ENCODE results near the gene DPP8. TPM values are rescaled to one million over a fixed set of nuclear protein-coding genes. Genes with fewer than 3 reads are reported as not detected.
A peak's percentile ranks its signal among the peaks of the same experiment; 100 is the strongest.
"Not testable (repeated sequence)": the region's sequence is repeated elsewhere in the genome, so short reads cannot be mapped to it uniquely, and the experiment has no call there.

Gene DPP8
- total and polyA plus RNA-seq, 3 experiments from 2014 or later: 31.1 to 52.9 (median 33.8) TPM

DNA sequence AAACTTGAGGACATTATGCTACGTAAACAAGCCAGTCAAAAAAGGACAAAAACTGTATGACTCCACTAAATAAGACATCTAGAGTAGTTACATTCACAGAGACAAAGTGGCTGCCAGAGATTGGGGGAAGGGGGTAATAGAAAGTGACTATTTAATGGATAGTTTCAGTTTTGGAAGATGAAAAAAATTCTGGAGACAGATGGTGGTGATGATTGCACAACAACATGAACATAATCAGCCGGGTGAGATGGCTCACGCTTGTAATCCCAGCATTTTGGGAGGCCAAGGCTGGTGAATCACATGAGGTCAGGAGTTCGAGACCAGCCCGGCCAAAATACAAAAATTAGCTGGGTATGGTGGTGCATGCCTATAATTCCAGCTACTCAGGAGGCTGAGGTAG lies 40.6 kb downstream of the DPP8 start:
- no peak for DNase-seq
- Mint-ChIP-seq H3K4me1 (peaks cover 3 to 6% (median 6%) of the 10 kb centered on the region in 3 donors), H3K4me3 (no peak overlapping the region), H3K27ac (peak overlapping the region in 1 of 8 donors; percentile 4), H3K9me3 (no peaks in the 10 kb centered on the region), H3K36me3 (peaks cover 8 to 71% (median 15%) of the 10 kb centered on the region in 3 donors), H3K27me3 (no peaks in the 10 kb centered on the region)
- CTCF ChIA-PET: no interaction called here
- Histone ChIP-seq H3K4me3 (ENCODE audit: low read length) (no peak overlapping the region), H3K27me3 (ENCODE audit: insufficient read depth, low read length, poor library complexity, severe bottlenecking) (no peaks in the 10 kb centered on the region), H3K36me3 (ENCODE audit: insufficient read depth, low read length) (peaks cover 37% of the 10 kb centered on the region), H3K9me3 (ENCODE audit: low read length) (no peaks in the 10 kb centered on the region), H3K4me1 (ENCODE audit: insufficient read depth, low read length) (no peaks in the 10 kb centered on the region), H3K27ac (ENCODE audit: low read depth, low read length) (no peak overlapping the region)
- POLR2A ChIA-PET: no interaction called here

DNA sequence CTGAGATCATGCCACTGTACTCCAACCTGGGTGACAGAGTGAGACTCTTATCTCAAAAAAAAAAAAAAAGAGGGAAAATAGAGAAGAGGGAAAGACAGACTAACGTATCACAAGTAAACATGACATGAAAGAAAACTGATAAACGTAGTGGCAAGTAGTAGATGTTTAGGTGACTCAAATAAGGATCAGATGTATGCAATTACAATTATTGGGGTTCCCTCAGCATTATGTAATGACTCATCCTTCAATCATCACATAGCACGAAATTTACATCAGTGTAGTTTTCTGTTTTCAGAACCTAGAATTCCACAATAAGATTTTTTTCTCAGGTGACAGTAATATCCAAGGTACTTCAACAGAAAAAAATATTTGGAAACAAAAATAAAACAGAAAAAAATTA lies 46.6 kb downstream of the DPP8 start:
- H3K36me3 ChIP-seq (ENCODE audit: insufficient read depth, low read length): peaks cover 62% of the 10 kb centered on the region
- no peaks in the 10 kb centered on the region for H3K4me1 ChIP-seq (ENCODE audit: insufficient read depth, low read length)
- DNase-seq: no peak
- ChIA-PET CTCF (no interaction called here), POLR2A (interaction anchor here (0.7 kb wide), 1 partner anchor 85 kb away, joined by 3 read pairs; no protein-coding TSS in a partner anchor)
- Mint-ChIP-seq H3K36me3 (peaks cover 0 to 80% (median 23%) of the 10 kb centered on the region in 3 donors), H3K4me3 (no peak overlapping the region), H3K27ac (peak overlapping the region in 2 of 8 donors; percentile 54 to 88), H3K9me3 (no peaks in the 10 kb centered on the region), H3K27me3 (no peaks in the 10 kb centered on the region), H3K4me1 (peaks cover 2 to 7% (median 4%) of the 10 kb centered on the region in 3 donors)
- no peak overlapping the region for H3K27ac ChIP-seq (ENCODE audit: low read depth, low read length)
- H3K4me3 ChIP-seq (ENCODE audit: low read length): no peak overlapping the region
- H3K9me3 ChIP-seq (ENCODE audit: low read length): no peaks in the 10 kb centered on the region
- no peaks in the 10 kb centered on the region for H3K27me3 ChIP-seq (ENCODE audit: insufficient read depth, low read length, poor library complexity, severe bottlenecking)

DNA sequence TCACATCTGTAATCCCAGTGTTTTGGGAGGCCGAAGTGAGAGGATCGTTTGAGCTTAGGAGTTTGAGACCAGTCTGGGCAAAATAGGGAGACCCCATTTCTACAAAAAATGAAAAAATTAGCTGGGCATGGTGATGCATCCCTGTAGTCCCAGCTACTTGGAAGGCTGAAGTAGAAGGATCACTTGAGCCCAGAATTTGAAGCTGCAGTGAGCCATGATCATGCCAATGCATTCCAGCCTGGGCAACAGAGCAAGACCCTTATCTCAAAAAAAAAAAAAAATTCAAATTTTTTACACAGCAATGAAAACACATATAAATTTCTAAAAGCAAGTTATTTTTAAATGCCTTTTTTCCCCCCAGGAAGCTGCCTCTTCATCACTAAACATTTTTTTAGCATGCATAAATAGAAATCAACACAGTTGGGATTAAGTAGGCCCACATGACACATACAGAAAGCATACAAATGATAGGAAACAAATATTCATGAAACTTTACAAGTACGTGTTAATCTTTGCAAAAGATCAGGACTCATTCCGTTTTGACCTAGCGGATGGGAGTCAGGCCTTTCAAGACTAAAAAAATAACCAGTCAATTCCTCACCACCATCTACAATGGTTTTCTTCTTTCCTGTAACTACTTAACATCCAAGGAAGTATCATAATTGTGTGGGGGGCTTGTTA lies 49.1 kb downstream of the DPP8 start:
- Mint-ChIP-seq H3K4me1 (peaks cover 2 to 7% (median 4%) of the 10 kb centered on the region in 3 donors), H3K4me3 (no peak overlapping the region), H3K27me3 (no peaks in the 10 kb centered on the region), H3K36me3 (peaks cover 0 to 77% (median 22%) of the 10 kb centered on the region in 3 donors), H3K9me3 (no peaks in the 10 kb centered on the region), H3K27ac (peak overlapping the region in 1 of 8 donors; percentile 36)
- no peak overlapping the region for H3K4me3 ChIP-seq (ENCODE audit: low read length)
- POLR2A ChIA-PET: no interaction called here
- no peaks in the 10 kb centered on the region for H3K9me3 ChIP-seq (ENCODE audit: low read length)
- no peak for DNase-seq
- H3K27me3 ChIP-seq (ENCODE audit: insufficient read depth, low read length, poor library complexity, severe bottlenecking): no peaks in the 10 kb centered on the region
- H3K4me1 ChIP-seq (ENCODE audit: insufficient read depth, low read length): no peaks in the 10 kb centered on the region
- peaks cover 65% of the 10 kb centered on the region for H3K36me3 ChIP-seq (ENCODE audit: insufficient read depth, low read length)
- no peak overlapping the region for H3K27ac ChIP-seq (ENCODE audit: low read depth, low read length)
- CTCF ChIA-PET: no interaction called here

DNA sequence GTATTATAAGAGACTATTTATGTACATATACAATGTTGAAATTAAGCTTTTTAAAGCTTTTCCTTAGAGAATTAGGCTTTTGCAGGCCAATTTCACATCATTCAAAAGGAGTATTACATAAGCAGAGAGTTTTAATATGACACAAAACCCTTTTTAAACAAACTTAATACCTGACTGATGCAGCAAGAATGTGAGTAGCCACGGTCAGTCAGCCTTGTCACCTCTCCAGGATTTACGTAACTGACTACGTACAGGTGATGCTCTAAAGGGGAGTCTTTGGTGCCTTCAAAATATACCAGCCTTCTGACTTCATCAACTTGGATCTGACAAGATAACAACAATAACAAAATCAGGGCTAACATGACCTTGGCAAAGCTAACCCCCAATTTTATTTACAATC lies 50.6 kb downstream of the DPP8 start:
- H3K9me3 ChIP-seq (ENCODE audit: low read length): no peaks in the 10 kb centered on the region
- no peak for DNase-seq
- no peaks in the 10 kb centered on the region for H3K4me1 ChIP-seq (ENCODE audit: insufficient read depth, low read length)
- no peaks in the 10 kb centered on the region for H3K9me3 Mint-ChIP-seq
- no peak overlapping the region for H3K4me3 Mint-ChIP-seq
- H3K36me3 ChIP-seq (ENCODE audit: insufficient read depth, low read length): peaks cover 63% of the 10 kb centered on the region
- H3K4me3 ChIP-seq (ENCODE audit: low read length): no peak overlapping the region
- H3K4me1 Mint-ChIP-seq: peaks cover under 1 to 5% (median 3%) of the 10 kb centered on the region in 3 donors
- ChIA-PET POLR2A (no interaction called here), CTCF (no interaction called here)
- H3K27ac Mint-ChIP-seq: peak overlapping the region in 1 of 8 donors; percentile 30
- no peaks in the 10 kb centered on the region for H3K27me3 Mint-ChIP-seq
- H3K27me3 ChIP-seq (ENCODE audit: insufficient read depth, low read length, poor library complexity, severe bottlenecking): no peaks in the 10 kb centered on the region
- no peak overlapping the region for H3K27ac ChIP-seq (ENCODE audit: low read depth, low read length)
- H3K36me3 Mint-ChIP-seq: peaks cover 0 to 79% (median 18%) of the 10 kb centered on the region in 3 donors

DNA sequence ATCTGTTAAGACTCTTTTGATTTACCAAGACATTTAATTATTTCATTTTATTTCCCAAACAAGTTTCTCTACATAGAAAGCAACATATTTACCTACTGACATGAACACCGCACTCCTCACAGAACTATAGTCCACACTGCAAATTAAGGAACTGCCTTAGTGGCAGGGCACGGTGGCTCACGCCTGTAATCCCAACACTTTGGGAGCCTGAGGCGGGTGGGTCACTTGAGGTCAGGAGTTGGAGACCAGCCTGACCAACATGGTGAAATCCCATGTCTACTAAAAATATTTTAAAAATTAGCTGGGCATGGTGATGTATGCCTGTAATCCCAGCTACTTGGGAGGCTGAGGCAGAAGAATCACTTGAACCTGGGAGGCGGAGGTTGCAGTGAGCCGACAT lies 54.4 kb downstream of the DPP8 start:
- H3K27ac ChIP-seq (ENCODE audit: low read depth, low read length); H3K4me3 ChIP-seq (ENCODE audit: low read length); H3K9me3 Mint-ChIP-seq; H3K4me1 Mint-ChIP-seq; DNase-seq; H3K4me3 Mint-ChIP-seq; H3K27ac Mint-ChIP-seq; CTCF ChIA-PET; H3K27me3 Mint-ChIP-seq; H3K9me3 ChIP-seq (ENCODE audit: low read length); H3K27me3 ChIP-seq (ENCODE audit: insufficient read depth, low read length, poor library complexity, severe bottlenecking); H3K4me1 ChIP-seq (ENCODE audit: insufficient read depth, low read length): not testable (repeated sequence)
- peaks cover 3 to 85% (median 17%) of the 10 kb centered on the region in 3 donors for H3K36me3 Mint-ChIP-seq
- H3K36me3 ChIP-seq (ENCODE audit: insufficient read depth, low read length): peaks cover 55% of the 10 kb centered on the region
- POLR2A ChIA-PET: interaction anchor here (0.6 kb wide), 1 partner anchor 54 kb away, joined by 8 read pairs; no protein-coding TSS in a partner anchor

DNA sequence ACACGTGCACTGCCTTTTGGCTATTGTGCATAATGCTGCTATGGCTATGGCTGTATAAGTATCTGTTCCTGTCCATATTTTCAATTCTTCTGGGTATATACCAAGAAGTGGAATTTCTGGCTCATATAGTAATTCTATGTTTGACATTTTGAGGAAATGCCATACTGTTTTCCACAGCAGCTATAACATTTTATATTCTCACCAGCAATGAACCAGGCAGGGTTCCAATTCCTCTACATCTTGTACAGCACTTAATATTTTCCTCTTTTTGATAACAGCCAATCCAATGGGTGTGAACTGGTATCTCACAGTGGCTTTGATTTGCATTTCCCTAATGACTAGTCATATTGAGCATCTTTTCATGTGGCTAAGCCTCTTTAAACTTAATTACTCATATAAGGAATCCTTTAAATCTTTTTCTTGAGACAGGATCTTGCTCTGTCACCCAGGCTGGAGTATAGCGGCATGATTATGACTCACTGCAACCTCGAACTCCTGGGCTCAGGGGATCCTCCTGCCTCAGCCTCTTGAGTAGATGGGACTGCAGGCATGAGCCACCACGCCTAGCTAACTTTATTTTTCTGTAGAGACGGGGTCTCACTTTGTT lies 56.6 kb downstream of the DPP8 start:
- Mint-ChIP-seq H3K36me3 (peaks cover 3 to 81% (median 19%) of the 10 kb centered on the region in 3 donors), H3K4me1 (peaks cover 2 to 4% (median 2%) of the 10 kb centered on the region in 3 donors), H3K4me3 (no peak overlapping the region), H3K27ac (peak overlapping the region in 2 of 8 donors; percentile 4 to 76), H3K27me3 (no peaks in the 10 kb centered on the region), H3K9me3 (no peaks in the 10 kb centered on the region)
- Histone ChIP-seq H3K4me1 (ENCODE audit: insufficient read depth, low read length) (no peaks in the 10 kb centered on the region), H3K4me3 (ENCODE audit: low read length) (no peak overlapping the region), H3K36me3 (ENCODE audit: insufficient read depth, low read length) (peaks cover 45% of the 10 kb centered on the region), H3K27ac (ENCODE audit: low read depth, low read length) (no peak overlapping the region), H3K9me3 (ENCODE audit: low read length) (no peaks in the 10 kb centered on the region), H3K27me3 (ENCODE audit: insufficient read depth, low read length, poor library complexity, severe bottlenecking) (no peaks in the 10 kb centered on the region)
- CTCF ChIA-PET: no interaction called here
- POLR2A ChIA-PET: no interaction called here
- no peak for DNase-seq

DNA sequence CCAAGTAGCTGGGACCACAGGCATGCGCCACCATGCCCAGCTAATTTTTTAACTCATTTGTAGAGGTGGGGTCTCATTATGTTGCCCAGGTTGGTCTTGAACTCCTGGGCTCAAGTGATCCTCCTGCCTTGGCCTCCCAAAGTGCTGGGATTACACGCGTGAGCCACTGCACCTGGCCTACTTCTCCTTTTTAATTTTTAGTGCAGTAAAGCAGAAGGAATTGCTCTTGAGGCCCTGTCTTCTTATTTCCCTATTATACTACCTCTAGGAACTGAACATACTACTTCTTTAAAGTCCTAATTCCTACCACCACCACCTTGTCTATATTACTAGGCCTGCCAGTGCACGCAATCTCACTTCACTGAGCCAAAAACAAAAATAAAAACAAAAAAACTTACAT lies 62.2 kb downstream of the DPP8 start:
- H3K9me3 ChIP-seq (ENCODE audit: low read length); H3K4me3 ChIP-seq (ENCODE audit: low read length); CTCF ChIA-PET; H3K4me1 Mint-ChIP-seq; H3K27me3 ChIP-seq (ENCODE audit: insufficient read depth, low read length, poor library complexity, severe bottlenecking); H3K4me3 Mint-ChIP-seq; POLR2A ChIA-PET; DNase-seq; H3K27ac ChIP-seq (ENCODE audit: low read depth, low read length); H3K9me3 Mint-ChIP-seq; H3K27me3 Mint-ChIP-seq; H3K4me1 ChIP-seq (ENCODE audit: insufficient read depth, low read length): not testable (repeated sequence)
- Mint-ChIP-seq H3K36me3 (peaks cover 3 to 76% (median 26%) of the 10 kb centered on the region in 3 donors), H3K27ac (peak overlapping the region in 3 of 8 donors; percentile 11 to 92 (median 22))
- H3K36me3 ChIP-seq (ENCODE audit: insufficient read depth, low read length): peaks cover 37% of the 10 kb centered on the region

DNA sequence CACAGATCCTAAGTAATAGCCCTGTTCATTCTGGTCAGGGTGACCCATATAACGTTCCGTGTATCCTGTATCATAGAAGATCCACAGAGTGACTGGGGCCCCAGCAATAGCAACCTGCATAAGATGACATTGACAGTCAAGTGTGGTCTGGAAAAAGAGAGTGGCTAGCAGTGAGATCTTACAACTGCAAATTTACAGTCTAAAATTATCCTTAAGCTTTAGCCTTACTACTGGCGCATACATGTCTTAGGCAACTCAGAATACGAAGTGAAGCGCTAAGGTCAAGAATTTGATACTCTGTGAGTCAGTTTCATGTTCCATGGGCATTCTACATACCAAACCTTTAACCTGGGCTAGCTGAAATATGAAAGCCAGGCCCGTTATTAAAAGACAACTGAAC lies 65.5 kb downstream of the DPP8 start:
- peaks cover 0 to 69% (median 22%) of the 10 kb centered on the region in 3 donors for H3K36me3 Mint-ChIP-seq
- H3K36me3 ChIP-seq (ENCODE audit: insufficient read depth, low read length): peaks cover 33% of the 10 kb centered on the region

More for the DNA sequence above, 65.5 kb downstream of the DPP8 start:
- CTCF ChIA-PET: no interaction called here
- H3K27ac Mint-ChIP-seq: peak overlapping the region in 2 of 8 donors; percentile 15 to 27
- H3K27me3 ChIP-seq (ENCODE audit: insufficient read depth, low read length, poor library complexity, severe bottlenecking): no peaks in the 10 kb centered on the region
- DNase-seq: no peak
- H3K27ac ChIP-seq (ENCODE audit: low read depth, low read length): no peak overlapping the region
- POLR2A ChIA-PET: no interaction called here
- no peaks in the 10 kb centered on the region for H3K27me3 Mint-ChIP-seq
- H3K9me3 Mint-ChIP-seq: no peaks in the 10 kb centered on the region
- no peaks in the 10 kb centered on the region for H3K9me3 ChIP-seq (ENCODE audit: low read length)
- no peaks in the 10 kb centered on the region for H3K4me1 ChIP-seq (ENCODE audit: insufficient read depth, low read length)
- no peak overlapping the region for H3K4me3 ChIP-seq (ENCODE audit: low read length)
- H3K4me3 Mint-ChIP-seq: no peak overlapping the region
- peaks cover 0 to 3% (median 0%) of the 10 kb centered on the region in 3 donors for H3K4me1 Mint-ChIP-seq

Data from CD8-positive, alpha-beta memory T cell (primary cell).